ENCODE results near the gene ZNF84. TPM values are rescaled to one million over a fixed set of nuclear protein-coding genes. Genes with fewer than 3 reads are reported as not detected.

ZNF84 gene
- total and polyA plus RNA-seq, 9 of the 15 experiments (the other 6 are each of a cell fraction or from before 2014, with no cell fraction given) = 8.8 to 24.3 (median 12.1) TPM

GRCh38 chr12:133106253-133106652 lies 68.9 kb downstream of the ZNF84 start (continued):
- TF ChIP-seq, protein P1, sequence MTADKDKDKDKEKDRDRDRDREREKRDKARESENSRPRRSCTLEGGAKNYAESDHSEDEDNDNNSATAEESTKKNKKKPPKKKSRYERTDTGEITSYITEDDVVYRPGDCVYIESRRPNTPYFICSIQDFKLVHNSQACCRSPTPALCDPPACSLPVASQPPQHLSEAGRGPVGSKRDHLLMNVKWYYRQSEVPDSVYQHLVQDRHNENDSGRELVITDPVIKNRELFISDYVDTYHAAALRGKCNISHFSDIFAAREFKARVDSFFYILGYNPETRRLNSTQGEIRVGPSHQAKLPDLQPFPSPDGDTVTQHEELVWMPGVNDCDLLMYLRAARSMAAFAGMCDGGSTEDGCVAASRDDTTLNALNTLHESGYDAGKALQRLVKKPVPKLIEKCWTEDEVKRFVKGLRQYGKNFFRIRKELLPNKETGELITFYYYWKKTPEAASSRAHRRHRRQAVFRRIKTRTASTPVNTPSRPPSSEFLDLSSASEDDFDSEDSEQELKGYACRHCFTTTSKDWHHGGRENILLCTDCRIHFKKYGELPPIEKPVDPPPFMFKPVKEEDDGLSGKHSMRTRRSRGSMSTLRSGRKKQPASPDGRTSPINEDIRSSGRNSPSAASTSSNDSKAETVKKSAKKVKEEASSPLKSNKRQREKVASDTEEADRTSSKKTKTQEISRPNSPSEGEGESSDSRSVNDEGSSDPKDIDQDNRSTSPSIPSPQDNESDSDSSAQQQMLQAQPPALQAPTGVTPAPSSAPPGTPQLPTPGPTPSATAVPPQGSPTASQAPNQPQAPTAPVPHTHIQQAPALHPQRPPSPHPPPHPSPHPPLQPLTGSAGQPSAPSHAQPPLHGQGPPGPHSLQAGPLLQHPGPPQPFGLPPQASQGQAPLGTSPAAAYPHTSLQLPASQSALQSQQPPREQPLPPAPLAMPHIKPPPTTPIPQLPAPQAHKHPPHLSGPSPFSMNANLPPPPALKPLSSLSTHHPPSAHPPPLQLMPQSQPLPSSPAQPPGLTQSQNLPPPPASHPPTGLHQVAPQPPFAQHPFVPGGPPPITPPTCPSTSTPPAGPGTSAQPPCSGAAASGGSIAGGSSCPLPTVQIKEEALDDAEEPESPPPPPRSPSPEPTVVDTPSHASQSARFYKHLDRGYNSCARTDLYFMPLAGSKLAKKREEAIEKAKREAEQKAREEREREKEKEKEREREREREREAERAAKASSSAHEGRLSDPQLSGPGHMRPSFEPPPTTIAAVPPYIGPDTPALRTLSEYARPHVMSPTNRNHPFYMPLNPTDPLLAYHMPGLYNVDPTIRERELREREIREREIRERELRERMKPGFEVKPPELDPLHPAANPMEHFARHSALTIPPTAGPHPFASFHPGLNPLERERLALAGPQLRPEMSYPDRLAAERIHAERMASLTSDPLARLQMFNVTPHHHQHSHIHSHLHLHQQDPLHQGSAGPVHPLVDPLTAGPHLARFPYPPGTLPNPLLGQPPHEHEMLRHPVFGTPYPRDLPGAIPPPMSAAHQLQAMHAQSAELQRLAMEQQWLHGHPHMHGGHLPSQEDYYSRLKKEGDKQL (CRISPR knock-in tag; IDR thresholded peaks at IDR 0.05; ENCODE audit: borderline replicate concordance) = no peak

- DNase-seq (ENCODE audit: extremely low read depth in 1 of 4, low spot score in 3 of 4) (no peak), FAIRE-seq (no peak), ATAC-seq (no peak)
- BruUV-seq (replicated peaks) = no TSS peak
- TF ChIP-seq ZNF75A (CRISPR knock-in tag; IDR thresholded peaks at IDR 0.05) (peak; percentile 94), ZNF77 (CRISPR knock-in tag; IDR thresholded peaks at IDR 0.05) (no peak)
- Histone ChIP-seq H3K4me2 (ENCODE audit: insufficient read depth, low read length) (no peak overlapping the region), H3K27me3 (ENCODE audit: control insufficient read depth in 2 of 2, insufficient read depth in 2 of 2, low read length in 2 of 2) (no peaks in the 10 kb centered on the region), H3K36me3 (ENCODE audit: control insufficient read depth, insufficient read depth, low read length) (peaks cover 15% of the 10 kb centered on the region; the same call in 2 of the 3 replicates), H4K20me1 (replicated peaks; ENCODE audit: control insufficient read depth, insufficient read depth, low read length) (no peaks in the 10 kb centered on the region), H3K4me3 (no peak overlapping the region), H2AFZ (ENCODE audit: low read depth, low read length) (no peak overlapping the region), H3K27ac (ENCODE audit: extremely low read depth, low read depth, low read length) (no peak overlapping the region), H3K79me2 (ENCODE audit: control insufficient read depth, insufficient read depth, low read length) (no peaks in the 10 kb centered on the region), H3K9me1 (ENCODE audit: control insufficient read depth, insufficient read depth, low read length) (no peaks in the 10 kb centered on the region), H3K9ac (ENCODE audit: insufficient read depth in 1 of 2, low read depth in 2 of 2, low read length in 2 of 2) (no peak overlapping the region), H3K9me3 (replicated peaks; ENCODE audit: control insufficient read depth, insufficient read depth, low read depth, low read length) (peaks cover 30% of the 10 kb centered on the region), H3K4me1 (replicated peaks in 1 of 2; ENCODE audit: control insufficient read depth in 2 of 2, insufficient read depth in 2 of 2, low read length in 2 of 2) (no peaks in the 10 kb centered on the region)
- 22% methylated on average over 1 of the region's 1 CpG for WGBS (ENCODE audit: insufficient coverage, low coverage, missing lambda C conversion rate)
- ChIA-PET POLR2A (no interaction called here), CTCF (ENCODE audit: low intra/inter-chr PET ratio) (no interaction called here)
- in situ Hi-C loops (cut with MboI) = no loop called here
- intact Hi-C loops (cut with micrococcal nuclease) = no loop called here
Measured at GRCh38 chr12:133107121-133107520, 69.8 kb downstream of the ZNF84 start.

All from K562 (cell line).